IPS-NIHi7 (cell line): ENCODE results near the gene C2orf78.

Source experiments
- DNase-seq: peaks from one replicate; pipeline ENCODE4 v3.0.0; 2012; ENCODE audit warnings: mixed read lengths; ENCODE audit errors: extremely low spot score

C2orf78 gene

GRCh38 chr2:73839653-73840411 lies 55.8 kb downstream of the C2orf78 start:
- no peak for DNase-seq

- no peak for DNase-seq
Measured at GRCh38 chr2:73841912-73842738, 58.1 kb downstream of the C2orf78 start.

DNA sequence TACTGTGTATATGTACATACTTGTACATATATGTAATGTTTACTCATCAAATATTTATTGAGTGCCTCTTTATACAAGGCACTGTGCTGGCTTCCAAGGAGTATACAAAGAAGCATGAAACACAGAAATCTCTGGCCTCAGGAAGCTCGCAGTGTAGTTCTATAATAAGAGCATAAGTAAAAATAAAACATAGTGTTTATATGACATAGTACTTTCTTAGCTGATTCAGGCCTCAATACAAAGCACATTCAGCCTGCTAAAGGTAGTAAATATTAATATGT lies 58.7 kb downstream of the C2orf78 start:
- no peak for DNase-seq

DNA sequence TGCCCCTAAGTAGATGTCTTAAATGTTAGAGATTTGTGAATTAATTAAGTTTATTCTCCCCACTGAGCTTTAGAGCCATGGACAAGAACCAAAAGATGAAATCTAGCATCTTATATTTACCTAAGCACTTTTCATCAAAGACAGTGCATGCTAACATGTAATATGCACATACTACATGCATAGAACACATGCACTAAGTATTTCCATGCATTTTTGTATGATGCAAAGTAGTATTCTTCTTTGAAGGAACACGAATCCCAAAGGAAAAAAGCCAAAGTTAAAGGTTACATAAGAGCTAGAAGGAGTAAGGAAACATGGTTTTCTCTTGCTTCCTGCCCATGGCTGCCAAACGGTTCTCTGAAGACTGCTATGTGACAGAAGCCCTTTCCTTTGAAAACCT lies 60.1 kb downstream of the C2orf78 start:
- no peak for DNase-seq

DNA sequence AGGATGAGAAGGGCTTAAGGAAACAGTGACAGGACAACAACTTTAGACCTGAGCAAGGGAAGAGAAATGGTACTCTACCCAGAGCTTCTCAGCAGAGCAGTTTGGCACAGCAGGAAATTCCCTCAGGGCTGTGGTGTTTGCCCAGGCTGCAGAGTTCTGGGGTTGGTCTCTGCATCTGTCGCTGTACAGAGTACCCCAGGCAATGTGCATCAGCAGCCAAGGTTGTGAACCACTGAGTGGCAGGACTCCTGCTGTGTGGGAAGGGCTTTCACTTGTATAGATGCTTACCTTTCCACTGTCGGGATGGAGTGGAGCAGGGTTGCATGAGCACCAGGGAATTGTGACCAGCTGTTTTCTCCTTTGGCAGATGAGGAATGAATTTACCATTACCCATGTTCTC lies 66.0 kb downstream of the C2orf78 start:
- no peak for DNase-seq

GRCh38 chr2:73851274-73851673 lies 67.3 kb downstream of the C2orf78 start:
- DNase-seq: peak; percentile 27

- no peak for DNase-seq
Measured at GRCh38 chr2:73852020-73852419, 68.0 kb downstream of the C2orf78 start.

- no peak for DNase-seq
Measured at GRCh38 chr2:73855526-73855925, 71.5 kb downstream of the C2orf78 start.

DNA sequence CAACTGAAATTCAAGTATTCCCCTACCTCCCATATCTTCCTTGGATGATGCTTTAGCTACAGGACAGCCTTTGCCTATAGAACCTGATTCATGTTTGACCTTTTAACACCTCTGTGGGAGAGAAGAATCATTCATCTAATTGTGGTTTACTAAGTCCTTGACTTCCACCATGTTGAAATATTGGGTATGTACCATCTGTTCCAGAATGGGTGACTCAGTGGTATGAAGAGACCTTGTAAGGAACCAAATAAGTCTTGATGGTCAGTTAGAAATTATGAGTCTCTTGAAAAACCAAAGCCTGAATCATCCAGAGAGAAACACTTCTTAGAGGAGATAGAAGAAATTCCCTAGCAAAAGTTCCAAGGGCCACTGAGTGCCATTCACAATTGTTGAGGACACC lies 72.2 kb downstream of the C2orf78 start:
- DNase-seq: no peak

- no peak for DNase-seq
Measured at GRCh38 chr2:73859721-73860586, 76.0 kb downstream of the C2orf78 start.

DNA sequence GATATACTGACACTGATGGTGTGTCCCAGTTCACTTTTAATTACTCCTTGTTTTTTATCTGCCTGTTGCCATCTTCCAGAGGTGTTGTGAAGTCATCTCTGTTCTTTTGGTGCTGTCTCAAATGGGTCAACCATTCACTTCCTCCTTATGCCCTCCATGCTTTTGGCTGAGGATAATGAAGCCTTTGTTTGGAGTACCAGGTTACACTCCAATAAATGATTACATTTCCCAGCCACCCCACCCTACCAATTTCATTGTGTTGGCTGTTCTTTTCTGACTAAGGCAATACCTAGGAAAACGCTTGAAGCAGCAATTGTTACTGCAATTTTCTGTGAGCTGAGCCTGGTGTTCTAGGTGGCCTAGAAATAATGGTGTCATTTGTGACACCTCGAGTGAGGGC lies 79.0 kb downstream of the C2orf78 start:
- DNase-seq: no peak
